ENCODE data around the gene PCED1B. TPM values are rescaled to one million over a fixed set of nuclear protein-coding genes. Genes with fewer than 3 reads are reported as not detected.

PCED1B gene
- total RNA-seq, 1 donor from 2014 or later, result 7.6 TPM

DNA sequence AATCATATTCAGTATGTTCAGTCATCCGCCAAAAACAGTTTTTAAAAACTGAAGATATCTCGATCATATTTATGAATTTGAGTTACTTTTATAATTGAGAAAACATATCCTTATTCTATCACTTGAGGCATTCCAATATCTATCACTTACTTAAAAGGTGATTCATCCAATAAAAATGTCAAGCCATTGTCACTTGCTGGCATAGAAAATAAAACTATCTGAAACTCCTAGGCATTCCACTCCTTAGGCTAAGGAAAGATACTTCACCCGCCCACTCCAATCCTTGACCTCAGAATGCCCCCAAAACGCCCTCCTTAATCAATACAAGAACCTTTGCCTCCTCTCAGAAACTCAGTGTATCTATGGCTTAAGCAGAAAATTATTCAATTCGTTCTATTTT, 51.6 kb downstream of the PCED1B start:
- DNase-seq, result no peak
- intact Hi-C loops (cut with DNase I), result no loop called here
- H3K9me3 ChIP-seq, result no peaks in the 10 kb centered on the region
- no peaks in the 10 kb centered on the region for H3K36me3 ChIP-seq
- H3K4me3 ChIP-seq, result no peak overlapping the region
- H3K4me1 ChIP-seq, result no peaks in the 10 kb centered on the region
- no peak for TF ChIP-seq CTCF (IDR thresholded peaks at IDR 0.05)
- no peaks in the 10 kb centered on the region for H3K27me3 ChIP-seq
- no peak for ATAC-seq
- H3K27ac ChIP-seq, result no peak overlapping the region

DNA sequence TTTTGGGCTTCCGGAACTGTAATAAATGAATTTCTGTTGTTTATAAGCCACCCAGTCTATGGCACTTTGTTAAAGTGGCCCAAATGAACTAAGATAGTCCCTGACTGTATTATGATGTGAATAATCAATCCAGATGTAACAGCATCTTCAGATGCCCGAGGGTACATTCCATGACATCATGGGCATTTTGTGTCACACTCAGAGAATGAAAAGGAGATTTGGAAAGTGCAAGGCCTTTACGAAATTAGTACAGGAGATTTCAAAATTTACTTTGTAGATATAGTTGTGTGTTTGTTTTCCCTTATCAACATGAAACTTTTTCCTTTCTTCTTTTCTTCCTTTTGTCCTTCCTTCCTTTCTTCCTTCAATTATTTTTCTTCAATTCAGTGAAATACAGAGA, 54.6 kb downstream of the PCED1B start:
- H3K4me1 ChIP-seq, result no peaks in the 10 kb centered on the region
- H3K27me3 ChIP-seq, result no peaks in the 10 kb centered on the region

GRCh38 chr12:47135578-47135977, 56.2 kb downstream of the PCED1B start:
- no peaks in the 10 kb centered on the region for H3K9me3 ChIP-seq
- no peaks in the 10 kb centered on the region for H3K4me1 ChIP-seq
- DNase-seq, result no peak
- no peaks in the 10 kb centered on the region for H3K27me3 ChIP-seq
- no peaks in the 10 kb centered on the region for H3K36me3 ChIP-seq
- no peak overlapping the region for H3K4me3 ChIP-seq
- H3K27ac ChIP-seq, result no peak overlapping the region
- no peak for TF ChIP-seq CTCF (IDR thresholded peaks at IDR 0.05)
- intact Hi-C loops (cut with DNase I), result no loop called here
- no peak for ATAC-seq

More for the DNA sequence above, 54.6 kb downstream of the PCED1B start:
- Histone ChIP-seq H3K36me3 (no peaks in the 10 kb centered on the region), H3K27ac (no peak overlapping the region), H3K4me3 (no peak overlapping the region), H3K9me3 (no peaks in the 10 kb centered on the region)
- no peak for ATAC-seq
- intact Hi-C loops (cut with DNase I), result no loop called here
- DNase-seq, result no peak
- TF ChIP-seq CTCF (IDR thresholded peaks at IDR 0.05), result no peak

DNA sequence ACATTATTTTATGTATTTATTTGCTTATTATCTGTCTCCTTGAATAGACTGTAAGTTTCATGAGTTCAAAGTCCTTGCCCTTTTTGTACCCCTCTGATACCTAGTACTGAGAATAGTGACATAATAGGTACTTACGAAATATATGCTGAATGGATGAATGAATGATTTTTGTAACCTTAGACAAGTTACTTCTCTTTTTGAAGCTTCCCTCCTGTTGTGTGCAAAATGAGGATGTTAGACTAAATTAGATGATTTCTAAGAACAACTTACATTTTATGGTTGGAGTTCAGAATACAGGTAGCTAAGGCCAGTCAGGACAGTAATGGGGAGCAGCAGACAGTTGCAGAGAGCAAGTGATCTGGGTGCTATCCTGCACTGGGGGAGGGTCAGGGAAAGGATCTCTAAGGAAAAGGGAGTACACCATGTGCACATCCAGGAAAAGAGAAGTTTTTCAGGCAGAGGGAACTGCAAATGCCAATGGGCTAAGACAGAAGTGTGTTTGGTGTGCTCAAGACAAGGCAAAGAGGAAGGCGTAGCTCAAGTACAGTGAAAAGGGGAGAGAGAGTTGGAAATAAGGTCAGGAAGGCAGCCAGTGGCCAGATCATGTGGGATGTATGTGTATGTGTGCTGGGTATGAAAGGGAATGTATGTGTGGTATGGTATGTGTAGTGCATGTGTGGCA, 59.7 kb downstream of the PCED1B start:
- H3K9me3 ChIP-seq, result no peaks in the 10 kb centered on the region
- H3K27ac ChIP-seq, result no peak overlapping the region
- DNase-seq, result no peak
- no peaks in the 10 kb centered on the region for H3K27me3 ChIP-seq
- ATAC-seq, result peak; percentile 78
- no peaks in the 10 kb centered on the region for H3K4me1 ChIP-seq
- no peak overlapping the region for H3K4me3 ChIP-seq
- TF ChIP-seq CTCF (IDR thresholded peaks at IDR 0.05), result no peak
- intact Hi-C loops (cut with DNase I), result no loop called here
- no peaks in the 10 kb centered on the region for H3K36me3 ChIP-seq

DNA sequence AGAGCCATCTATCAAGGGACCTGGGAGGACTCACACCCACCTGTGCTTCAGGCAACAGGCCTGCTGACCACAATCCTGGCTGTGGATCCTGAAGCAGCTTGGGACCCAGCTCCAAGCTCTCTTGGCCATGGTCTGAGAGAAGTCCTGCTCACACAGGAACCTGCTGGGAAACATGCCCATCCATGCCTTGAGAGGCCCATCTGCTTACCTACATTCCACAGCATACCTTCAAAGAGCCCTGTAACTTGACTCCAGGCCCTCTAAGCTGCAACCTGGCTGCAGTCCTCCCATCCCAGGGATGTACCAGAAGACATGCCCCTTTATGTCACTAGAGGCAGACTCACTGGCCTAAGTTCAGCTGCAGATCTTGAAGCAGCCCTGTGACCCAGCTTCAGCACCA, 62.0 kb downstream of the PCED1B start:
- intact Hi-C loops (cut with DNase I), result no loop called here
- DNase-seq (no peak), ATAC-seq (no peak)
- Histone ChIP-seq H3K36me3 (no peaks in the 10 kb centered on the region), H3K4me1 (no peaks in the 10 kb centered on the region), H3K27ac (no peak overlapping the region), H3K4me3 (no peak overlapping the region), H3K27me3 (no peaks in the 10 kb centered on the region), H3K9me3 (no peaks in the 10 kb centered on the region)
- no peak for TF ChIP-seq CTCF (IDR thresholded peaks at IDR 0.05)

GRCh38 chr12:47144769-47145168, 65.3 kb downstream of the PCED1B start:
- no peaks in the 10 kb centered on the region for H3K9me3 ChIP-seq
- ATAC-seq, result no peak
- no peaks in the 10 kb centered on the region for H3K36me3 ChIP-seq
- TF ChIP-seq CTCF (IDR thresholded peaks at IDR 0.05), result no peak
- H3K27me3 ChIP-seq, result no peaks in the 10 kb centered on the region
- intact Hi-C loops (cut with DNase I), result no loop called here
- H3K27ac ChIP-seq, result no peak overlapping the region
- no peak for DNase-seq
- no peak overlapping the region for H3K4me3 ChIP-seq
- H3K4me1 ChIP-seq, result no peaks in the 10 kb centered on the region
